Measurements from ENCODE around the gene RIPK4. TPM values are rescaled to one million over a fixed set of nuclear protein-coding genes. Genes with fewer than 3 reads are reported as not detected.

Gene RIPK4
- total RNA-seq, 1 experiment from 2014 or later, result 252 TPM

- no peak for ATAC-seq
- TF ChIP-seq CTCF (conservative IDR thresholded peaks at IDR 0.05; ENCODE audit: low read depth, low read length), result no peak
- no peak for TF ChIP-seq EZH2phosphoT487 (IDR thresholded peaks at IDR 0.05; ENCODE audit: borderline replicate concordance, low read length)
- Histone ChIP-seq H3K9me2 (replicated peaks; ENCODE audit: low read length) (no peaks in the 10 kb centered on the region), H3F3A (ENCODE audit: low read length, unreplicated experiment) (peaks cover 4% of the 10 kb centered on the region), H3K27ac (ENCODE audit: low read length) (no peak overlapping the region), H3K4me2 (ENCODE audit: low read length) (peak overlapping the region; percentile 22; the same call in 1 of the 2 replicates), H3K9me3 (ENCODE audit: low read length) (no peaks in the 10 kb centered on the region), H3K9ac (ENCODE audit: low read length) (no peak overlapping the region), H3K4me3 (ENCODE audit: low read length) (no peak overlapping the region), H3K79me2 (ENCODE audit: low read length) (peaks cover 98% of the 10 kb centered on the region), H2AFZ (ENCODE audit: low read length) (no peak overlapping the region), H4K20me1 (ENCODE audit: low read length) (peaks cover 93% of the 10 kb centered on the region), H3K27me3 (ENCODE audit: low read length) (no peaks in the 10 kb centered on the region), H3K4me1 (ENCODE audit: insufficient read depth, low read length) (peaks cover 70% of the 10 kb centered on the region), H3K36me3 (ENCODE audit: low read depth, low read length) (peaks cover 92% of the 10 kb centered on the region)
- intact Hi-C loops (cut with micrococcal nuclease), result no loop called here
- ChIA-PET CTCF (no interaction called here), POLR2A (ENCODE audit: unreplicated experiment) (interaction anchor here (1.4 kb wide), 1 partner anchor 8 kb away, joined by 6 read pairs; no protein-coding TSS in a partner anchor)
- DNase-seq, result no peak
- no TSS peak for BruUV-seq (replicated peaks)
Measured at GRCh38 chr21:41753006-41753898, 13.6 kb downstream of the RIPK4 start.

- H3K36me3 ChIP-seq (ENCODE audit: low read depth, low read length), result peaks cover 96% of the 10 kb centered on the region
- H3K4me2 ChIP-seq (ENCODE audit: low read length), result peak overlapping the region; percentile 13
- H3K4me3 ChIP-seq (ENCODE audit: low read length), result no peak overlapping the region
- no peak overlapping the region for H3K9ac ChIP-seq (ENCODE audit: low read length)
- H2AFZ ChIP-seq (ENCODE audit: low read length), result no peak overlapping the region
- TF ChIP-seq EZH2 (IDR thresholded peaks at IDR 0.05; ENCODE audit: low read length, unreplicated experiment) (no peak), CTCF (conservative IDR thresholded peaks at IDR 0.05; ENCODE audit: low read depth, low read length) (no peak), EZH2phosphoT487 (IDR thresholded peaks at IDR 0.05; ENCODE audit: borderline replicate concordance, low read length) (no peak)
- peak; percentile 85 for ATAC-seq
- ChIA-PET POLR2A (ENCODE audit: unreplicated experiment) (interaction anchor here (0.5 to 1.4 kb wide), 7 partner anchors 9 to 468 kb away, joined by 3 to 6 read pairs (median 3); no protein-coding TSS in a partner anchor), CTCF (interaction anchor here (0.9 to 1.1 kb wide), 3 partner anchors 16 to 140 kb away, joined by 3 to 4 read pairs (median 3); no protein-coding TSS in a partner anchor)
- BruUV-seq (replicated peaks), result no TSS peak
- intact Hi-C loops (cut with micrococcal nuclease), result no loop called here
- peaks cover 100% of the 10 kb centered on the region for H4K20me1 ChIP-seq (ENCODE audit: low read length)
- peaks cover 67% of the 10 kb centered on the region for H3K4me1 ChIP-seq (ENCODE audit: insufficient read depth, low read length)
- DNase-seq, result peak; percentile 81
- H3F3A ChIP-seq (ENCODE audit: low read length, unreplicated experiment), result peaks cover 4% of the 10 kb centered on the region
- no peaks in the 10 kb centered on the region for H3K9me2 ChIP-seq (replicated peaks; ENCODE audit: low read length)
- H3K9me3 ChIP-seq (ENCODE audit: low read length), result no peaks in the 10 kb centered on the region
- H3K27ac ChIP-seq (ENCODE audit: low read length), result peak overlapping the region; percentile 53; the same call in 1 of the 2 replicates
- no peaks in the 10 kb centered on the region for H3K27me3 ChIP-seq (ENCODE audit: low read length)
- peaks cover 100% of the 10 kb centered on the region for H3K79me2 ChIP-seq (ENCODE audit: low read length)
Measured at GRCh38 chr21:41752231-41752681, 14.6 kb downstream of the RIPK4 start.
